Rectal smooth muscle tissue (tissue), 1 donor: ENCODE results near the gene ZMAT3.

ENCODE experiments used
- H3K27ac ChIP-seq: one replicate; pipeline ENCODE4 v1.7.0; 2013; ENCODE audit warnings: low read depth, low read length, inconsistent platforms
- H3K27me3 ChIP-seq: one replicate; pipeline ENCODE4 v1.7.0; 2013; ENCODE audit warnings: low read length; ENCODE audit not compliant: control insufficient read depth, insufficient read depth
- H3K36me3 ChIP-seq: one replicate; pipeline ENCODE4 v1.7.0; 2013; ENCODE audit warnings: low read length; ENCODE audit not compliant: control insufficient read depth, insufficient read depth
- H3K4me1 ChIP-seq: one replicate; pipeline ENCODE4 v1.7.0; 2013; ENCODE audit warnings: low read length; ENCODE audit not compliant: control insufficient read depth, insufficient read depth
- H3K4me3 ChIP-seq: one replicate; pipeline ENCODE4 v1.7.0; 2013; ENCODE audit warnings: low read length
- H3K9ac ChIP-seq: one replicate; pipeline ENCODE4 v1.7.0; 2013; ENCODE audit warnings: low read length

Gene ZMAT3

DNA sequence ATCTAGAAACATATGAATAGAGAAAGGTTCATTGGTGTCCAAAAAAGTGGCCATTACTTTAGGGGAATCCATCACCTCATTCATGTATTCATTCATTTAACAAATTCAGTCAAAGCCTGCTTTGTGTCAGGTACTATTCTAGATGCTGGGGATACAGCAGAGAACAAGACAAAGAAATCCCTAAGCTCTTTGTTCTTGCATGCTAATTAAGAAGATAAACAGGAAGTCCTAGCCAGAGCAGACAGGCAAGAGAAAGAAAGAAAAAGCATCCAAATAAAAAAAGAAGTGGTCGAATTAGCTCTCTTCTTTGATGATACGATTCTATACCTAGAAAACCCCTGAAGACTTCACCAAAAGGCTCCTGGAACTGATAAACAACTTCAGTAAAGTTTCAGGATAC, 12.4 kb upstream of the ZMAT3 start:
- Histone ChIP-seq H3K27ac (no peak overlapping the region), H3K27me3 (no peaks in the 10 kb centered on the region), H3K4me3 (no peak overlapping the region), H3K9ac (no peak overlapping the region), H3K36me3 (no peaks in the 10 kb centered on the region), H3K4me1 (no peaks in the 10 kb centered on the region)

DNA sequence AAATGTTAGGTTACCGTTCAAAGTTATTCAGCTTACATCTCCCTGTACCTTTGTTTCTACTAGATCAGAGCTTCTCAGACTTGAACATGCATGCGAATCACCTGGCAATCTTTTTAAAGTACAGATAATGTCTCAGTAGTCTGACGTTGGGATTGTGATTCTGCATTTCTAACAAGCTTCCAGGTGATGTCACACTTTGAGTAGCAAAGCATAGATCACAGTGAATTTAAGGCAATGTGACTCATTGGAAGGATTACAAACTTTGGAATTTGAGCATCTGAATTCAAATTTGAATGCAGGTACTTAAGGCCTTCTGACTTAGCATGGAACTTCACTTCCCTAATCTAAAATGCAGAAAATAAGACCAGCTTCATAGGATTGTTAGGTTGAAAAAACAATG, 10.8 kb upstream of the ZMAT3 start:
- Histone ChIP-seq H3K4me1 (no peaks in the 10 kb centered on the region), H3K4me3 (no peak overlapping the region), H3K27me3 (no peaks in the 10 kb centered on the region), H3K9ac (no peak overlapping the region), H3K27ac (no peak overlapping the region), H3K36me3 (no peaks in the 10 kb centered on the region)

DNA sequence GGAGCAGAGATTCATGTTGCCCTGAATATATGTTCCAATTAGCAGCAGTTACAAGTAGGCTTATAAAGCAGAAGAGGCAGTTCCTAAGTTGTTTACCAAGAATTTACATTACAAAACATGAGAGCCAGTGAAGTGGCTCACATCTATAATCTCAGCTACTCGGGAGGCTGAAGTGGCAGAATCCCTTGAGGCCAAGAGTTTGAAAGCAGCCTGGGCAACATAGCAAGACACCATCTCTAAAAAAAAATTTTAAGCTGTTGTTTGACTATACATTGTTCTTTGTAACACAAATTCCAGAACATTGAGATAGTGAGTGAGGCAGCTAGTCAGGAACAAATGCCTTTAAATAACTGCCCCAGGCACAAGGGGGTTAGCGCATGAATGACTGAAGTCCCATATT, 10.3 kb upstream of the ZMAT3 start:
- no peak overlapping the region for H3K4me3 ChIP-seq
- H3K4me1 ChIP-seq, result no peaks in the 10 kb centered on the region
- H3K36me3 ChIP-seq, result no peaks in the 10 kb centered on the region
- H3K9ac ChIP-seq, result no peak overlapping the region
- no peak overlapping the region for H3K27ac ChIP-seq
- no peaks in the 10 kb centered on the region for H3K27me3 ChIP-seq

DNA sequence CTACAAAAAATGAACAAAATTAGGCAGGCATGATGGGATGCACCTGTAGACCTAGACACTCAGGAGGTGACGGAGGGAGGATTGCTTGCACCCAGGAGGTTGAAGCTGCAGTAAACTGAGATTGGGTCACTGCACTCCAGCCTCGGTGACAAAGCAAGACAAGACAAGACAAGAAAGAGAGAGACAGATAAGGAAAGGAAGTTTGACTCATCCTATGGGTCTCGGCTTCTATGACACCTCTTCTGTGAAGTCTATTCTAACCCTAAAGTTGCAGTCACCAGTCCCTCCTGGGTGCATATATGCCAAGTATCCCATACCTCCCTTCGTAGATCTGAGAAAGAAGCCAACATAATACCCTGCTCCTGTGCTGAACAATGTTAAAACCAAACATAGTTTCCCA, 7.9 kb upstream of the ZMAT3 start:
- no peaks in the 10 kb centered on the region for H3K4me1 ChIP-seq
- H3K4me3 ChIP-seq, result no peak overlapping the region
- H3K9ac ChIP-seq, result no peak overlapping the region
- H3K27ac ChIP-seq, result no peak overlapping the region
- no peaks in the 10 kb centered on the region for H3K27me3 ChIP-seq
- no peaks in the 10 kb centered on the region for H3K36me3 ChIP-seq

DNA sequence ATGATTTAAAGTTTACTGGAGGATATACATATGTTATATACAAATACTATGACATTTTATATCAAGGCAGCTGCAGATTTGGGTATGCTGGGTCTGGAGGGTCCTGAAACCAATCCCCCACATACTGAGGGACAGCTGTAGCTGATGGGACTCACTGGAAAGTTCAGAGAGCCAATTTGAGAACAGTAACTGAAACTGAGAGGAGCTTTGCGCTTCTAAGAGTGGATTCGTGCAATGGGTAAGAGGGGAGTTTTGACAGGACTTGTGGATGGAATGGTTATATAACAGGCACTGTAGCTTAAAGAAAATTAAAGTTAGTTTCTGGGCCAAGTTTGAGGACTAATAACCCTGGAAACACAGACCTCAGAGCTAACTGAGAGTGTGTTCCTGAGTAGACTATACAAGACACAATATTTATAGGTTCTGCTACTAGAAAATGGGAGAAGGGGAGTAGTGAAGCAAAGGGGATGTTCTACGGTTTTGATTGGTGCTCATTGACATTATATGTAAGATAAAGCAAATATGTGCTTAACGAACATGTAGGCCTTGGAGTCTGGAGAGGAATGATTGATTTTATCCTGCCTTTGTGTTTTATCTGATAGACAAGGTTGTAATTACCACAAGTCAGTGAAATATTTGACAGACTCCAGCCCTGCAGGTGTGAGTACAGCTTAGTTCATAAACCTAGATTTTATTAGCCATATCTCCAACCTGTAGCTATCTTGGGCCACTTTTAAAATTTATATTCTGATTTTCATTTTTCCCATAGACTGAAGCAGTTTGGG, 4.8 kb upstream of the ZMAT3 start:
- H3K4me3 ChIP-seq, result no peak overlapping the region
- H3K4me1 ChIP-seq, result no peaks in the 10 kb centered on the region
- H3K27ac ChIP-seq, result no peak overlapping the region
- H3K36me3 ChIP-seq, result no peaks in the 10 kb centered on the region
- no peak overlapping the region for H3K9ac ChIP-seq
- H3K27me3 ChIP-seq, result no peaks in the 10 kb centered on the region

DNA sequence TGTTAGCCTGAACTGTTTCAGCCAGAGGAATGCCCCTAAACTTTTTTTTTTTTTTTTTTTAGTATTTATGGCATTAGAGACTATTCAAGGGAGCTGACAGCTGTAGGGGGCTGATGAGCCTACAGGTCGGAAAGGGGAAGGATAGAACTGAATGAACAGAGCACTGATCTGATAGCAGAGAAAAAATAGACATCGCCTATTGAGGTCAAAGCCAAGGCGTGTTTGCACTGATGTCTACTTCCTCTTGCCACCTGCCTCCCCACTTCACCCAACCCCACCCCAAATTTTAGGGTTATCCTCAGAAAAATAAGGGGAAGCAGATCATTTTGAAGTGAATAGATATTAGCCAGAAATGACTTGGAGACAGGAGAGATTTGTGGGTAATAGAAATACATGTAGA, 3.0 kb upstream of the ZMAT3 start:
- Histone ChIP-seq H3K4me3 (no peak overlapping the region), H3K27ac (no peak overlapping the region), H3K36me3 (no peaks in the 10 kb centered on the region), H3K4me1 (no peaks in the 10 kb centered on the region), H3K27me3 (no peaks in the 10 kb centered on the region), H3K9ac (no peak overlapping the region)

DNA sequence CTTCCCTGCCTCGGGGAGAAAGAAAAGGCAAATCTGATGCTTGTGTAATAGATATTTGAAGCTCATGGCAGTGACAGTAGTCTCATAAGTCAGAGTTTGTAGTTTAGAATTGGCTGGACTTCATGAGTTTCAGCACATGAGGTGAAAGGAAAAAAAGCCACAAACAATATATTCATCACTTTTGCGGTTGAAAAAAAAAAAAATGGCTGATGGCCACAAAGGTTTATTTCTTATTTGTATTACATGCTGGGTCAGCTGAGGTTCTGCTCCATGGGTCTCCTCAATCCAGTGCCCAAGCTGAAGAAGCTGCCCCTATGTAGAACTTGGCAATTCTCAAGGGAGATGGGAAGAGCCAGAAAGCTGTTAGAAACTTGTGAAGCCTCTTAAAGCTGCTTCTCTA, 2.2 kb upstream of the ZMAT3 start:
- Histone ChIP-seq H3K9ac (no peak overlapping the region), H3K4me3 (no peak overlapping the region), H3K4me1 (no peaks in the 10 kb centered on the region), H3K36me3 (no peaks in the 10 kb centered on the region), H3K27ac (no peak overlapping the region), H3K27me3 (no peaks in the 10 kb centered on the region)

DNA sequence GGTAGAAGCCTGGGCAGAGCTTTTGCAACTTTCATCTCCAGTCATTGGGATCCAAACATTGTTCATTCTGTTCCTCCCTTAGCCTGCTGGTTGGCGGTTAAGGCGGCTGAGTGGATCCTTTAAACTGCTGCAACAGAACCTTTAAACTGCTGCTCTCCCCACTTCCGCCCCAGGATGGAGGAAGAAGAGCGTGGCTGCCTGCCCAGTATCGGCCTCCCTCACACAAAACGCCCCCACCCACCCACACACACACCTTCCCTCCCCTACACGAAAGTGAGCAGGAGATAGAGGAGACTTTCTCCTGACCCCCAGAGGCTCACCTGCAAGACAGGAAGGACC, 460 bp upstream of the ZMAT3 start:
- Histone ChIP-seq H3K4me3 (peak overlapping the region; percentile 98), H3K36me3 (no peaks in the 10 kb centered on the region), H3K9ac (peak overlapping the region; percentile 50), H3K4me1 (no peaks in the 10 kb centered on the region), H3K27ac (peak overlapping the region; percentile 76), H3K27me3 (no peaks in the 10 kb centered on the region)

DNA sequence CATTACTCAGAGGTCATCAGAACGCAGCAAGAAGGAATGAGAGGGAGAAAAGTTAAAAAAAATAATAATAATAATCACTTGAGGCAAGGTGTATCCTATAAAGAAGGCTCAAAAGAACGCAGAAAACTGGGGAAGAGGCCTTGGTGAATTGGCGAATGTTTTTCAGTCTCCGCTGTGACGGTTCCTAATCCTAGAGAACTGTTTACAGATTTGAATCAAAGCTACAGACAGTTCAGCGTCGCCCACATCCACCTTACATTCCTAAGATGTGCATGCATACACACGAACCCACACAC, 634 bp downstream of the ZMAT3 start:
- Histone ChIP-seq H3K4me1 (no peaks in the 10 kb centered on the region), H3K27ac (peak overlapping the region; percentile 76), H3K9ac (peak overlapping the region; percentile 69), H3K27me3 (no peaks in the 10 kb centered on the region), H3K4me3 (peak overlapping the region; percentile 98), H3K36me3 (no peaks in the 10 kb centered on the region)

DNA sequence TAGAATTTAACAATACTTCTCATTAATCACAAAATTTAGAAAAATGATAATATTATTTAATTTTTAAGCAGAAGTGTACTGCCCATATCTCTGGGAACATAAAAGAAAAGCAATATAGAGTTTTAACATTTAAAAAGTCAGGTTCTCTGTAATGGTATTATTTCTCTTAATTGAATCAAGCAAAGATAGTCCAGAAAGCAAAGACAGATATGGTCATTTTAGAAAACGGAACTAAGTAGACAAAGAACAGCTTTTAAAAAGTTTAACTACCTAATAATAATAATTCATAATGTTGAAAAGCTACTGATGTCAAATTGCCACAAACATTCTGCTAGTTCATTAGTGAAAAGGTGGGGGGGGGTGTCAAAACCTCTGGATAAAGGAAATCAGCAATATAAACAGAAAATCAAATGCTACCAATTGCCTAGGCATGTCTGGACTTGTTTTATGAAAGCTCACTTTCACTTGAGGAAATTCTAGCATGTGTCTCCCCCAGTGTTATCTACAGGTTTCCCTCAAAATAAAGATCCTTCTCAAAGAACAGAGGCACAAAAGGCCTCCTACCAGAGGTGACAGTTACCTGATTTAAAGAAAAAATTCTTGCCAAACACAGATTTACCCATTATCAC, 1.7 kb downstream of the ZMAT3 start:
- no peak overlapping the region for H3K27ac ChIP-seq
- H3K4me1 ChIP-seq, result no peaks in the 10 kb centered on the region
- H3K4me3 ChIP-seq, result no peak overlapping the region
- no peak overlapping the region for H3K9ac ChIP-seq
- no peaks in the 10 kb centered on the region for H3K36me3 ChIP-seq
- no peaks in the 10 kb centered on the region for H3K27me3 ChIP-seq

DNA sequence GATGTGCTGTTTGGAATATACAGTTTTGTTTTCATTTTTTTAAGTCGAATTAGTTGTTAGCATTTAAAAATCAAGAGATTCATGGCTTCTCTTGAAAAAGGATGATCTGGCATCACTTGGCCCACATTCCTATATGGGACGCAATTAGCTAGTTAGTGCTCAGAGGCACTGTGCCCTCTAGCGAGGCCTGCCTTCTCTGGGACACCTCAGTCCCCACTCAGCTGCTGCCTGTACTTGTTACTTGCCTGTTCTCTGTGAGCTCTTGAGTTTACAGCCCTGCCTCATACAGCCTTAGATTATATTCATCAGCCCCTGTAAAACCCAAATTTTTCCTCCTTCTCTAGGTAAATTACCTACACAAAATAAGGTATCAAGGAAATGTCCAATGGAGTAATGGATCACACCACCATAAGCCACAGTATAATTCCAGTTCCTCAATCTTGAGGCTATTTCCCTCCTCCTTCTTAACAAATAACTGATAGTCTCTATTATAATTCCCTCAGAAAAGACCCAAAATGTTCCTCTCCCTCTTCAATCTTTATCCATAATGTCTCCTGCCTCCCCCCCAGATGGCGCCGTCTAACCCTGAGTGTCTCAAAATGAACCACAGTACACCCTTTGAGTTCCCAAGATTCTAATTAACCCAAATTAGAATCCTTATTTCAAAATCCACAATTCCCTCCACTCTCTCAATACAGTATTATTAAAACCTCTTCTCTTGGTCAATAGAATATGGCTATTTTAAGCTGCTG, 2.7 kb downstream of the ZMAT3 start:
- H3K4me3 ChIP-seq, result no peak overlapping the region
- H3K4me1 ChIP-seq, result no peaks in the 10 kb centered on the region
- no peaks in the 10 kb centered on the region for H3K27me3 ChIP-seq
- no peak overlapping the region for H3K27ac ChIP-seq
- no peaks in the 10 kb centered on the region for H3K36me3 ChIP-seq
- H3K9ac ChIP-seq, result no peak overlapping the region

DNA sequence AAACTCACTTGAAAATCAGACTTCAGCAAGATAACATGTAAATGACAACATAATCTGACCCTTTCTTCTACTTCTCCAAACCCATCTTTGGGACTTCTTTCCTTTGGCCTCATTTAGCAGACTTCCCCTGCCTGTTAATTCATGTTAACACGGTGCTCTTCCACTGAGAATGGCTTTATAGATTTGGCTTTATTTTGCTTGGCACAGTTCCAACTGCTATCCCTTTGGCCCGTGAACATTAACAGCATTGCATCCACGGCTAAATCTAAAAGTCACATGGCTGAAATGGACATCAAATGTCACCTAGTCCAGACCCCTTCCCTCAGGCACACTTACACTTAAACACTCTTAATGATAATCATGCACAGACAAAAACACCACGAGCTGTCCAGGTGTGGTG, 3.8 kb downstream of the ZMAT3 start:
- H3K36me3 ChIP-seq, result no peaks in the 10 kb centered on the region
- H3K4me1 ChIP-seq, result no peaks in the 10 kb centered on the region
- H3K27me3 ChIP-seq, result no peaks in the 10 kb centered on the region

DNA sequence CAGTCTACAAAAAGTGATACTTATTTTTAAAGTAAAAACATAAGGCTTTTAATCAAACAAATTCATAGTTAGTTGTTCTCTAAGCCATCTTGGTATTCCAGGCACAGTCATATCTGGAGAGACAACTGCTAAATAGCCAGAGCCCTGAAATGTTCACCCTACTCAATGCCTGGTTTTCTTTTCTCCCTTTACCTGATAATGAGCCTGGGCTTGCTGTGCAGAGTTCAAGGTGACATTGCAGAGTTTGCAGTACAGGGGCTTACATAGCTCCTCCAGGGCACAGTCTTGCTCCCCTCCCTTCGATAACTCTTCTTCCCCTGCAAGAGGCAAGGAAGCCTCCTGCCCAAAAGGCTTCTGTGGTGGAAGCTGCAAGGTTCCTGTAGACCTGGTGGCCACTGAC, 4.3 kb downstream of the ZMAT3 start:
- no peaks in the 10 kb centered on the region for H3K36me3 ChIP-seq
- H3K27ac ChIP-seq, result no peak overlapping the region
- no peaks in the 10 kb centered on the region for H3K27me3 ChIP-seq
- no peaks in the 10 kb centered on the region for H3K4me1 ChIP-seq
- H3K4me3 ChIP-seq, result no peak overlapping the region
- no peak overlapping the region for H3K9ac ChIP-seq

More for the DNA sequence above, 3.8 kb downstream of the ZMAT3 start:
- Histone ChIP-seq H3K9ac (no peak overlapping the region), H3K4me3 (no peak overlapping the region), H3K27ac (no peak overlapping the region)
